ENCODE results near the gene BABAM1.

- no peak for TF ChIP-seq CTCF (conservative IDR thresholded peaks at IDR 0.05)
- TF ChIP-seq ZFX (IDR thresholded peaks at IDR 0.05), result no peak
Measured at GRCh38 chr19:17325133-17325532, 57.9 kb downstream of the BABAM1 start.

All from C4-2B (cell line).